ENCODE measurements around the gene PRDM15.

The PRDM15 gene

DNA sequence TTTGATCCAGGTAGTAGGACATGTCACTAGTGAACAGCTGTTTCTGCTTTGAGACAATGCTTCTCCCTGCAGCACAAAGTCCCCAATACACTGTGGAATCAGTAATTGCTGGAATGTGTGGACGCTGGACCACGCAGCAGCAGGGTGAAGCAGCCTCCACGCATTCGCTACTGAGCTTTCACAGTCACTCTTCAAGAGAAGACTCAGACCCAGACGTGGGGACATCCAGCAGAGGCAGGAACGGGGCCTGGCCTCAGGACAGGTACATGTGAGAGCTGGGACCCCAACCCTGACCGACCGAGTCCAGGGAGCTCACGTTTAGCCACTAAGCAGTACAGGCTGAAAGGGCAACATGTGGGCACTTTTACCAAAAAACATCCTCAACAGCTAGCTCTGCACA, 34.1 kb upstream of the PRDM15 start:
- DNase-seq (ENCODE audit: low read depth, low spot score) = no peak
- ChIA-PET POLR2A (no interaction called here), CTCF (interaction anchor here (4.4 kb wide), 1 partner anchor 205 kb away, joined by 17 read pairs; no protein-coding TSS in a partner anchor)
- H3K4me3 ChIP-seq (ENCODE audit: low read depth, low read length) = no peak overlapping the region
- TF ChIP-seq CTCF (IDR thresholded peaks at IDR 0.05; ENCODE audit: insufficient read depth, low read length, missing control alignments) = no peak

- CTCF ChIA-PET = interaction anchor here (0.7 to 4.4 kb wide), 4 partner anchors 9 to 209 kb away, joined by 3 to 17 read pairs (median 5); no protein-coding TSS in a partner anchor
- no peak overlapping the region for H3K4me3 ChIP-seq (ENCODE audit: low read depth, low read length)
- DNase-seq (ENCODE audit: low read depth, low spot score) = no peak
- no peak for TF ChIP-seq CTCF (IDR thresholded peaks at IDR 0.05; ENCODE audit: insufficient read depth, low read length, missing control alignments)
- POLR2A ChIA-PET = interaction anchor here (0.6 kb wide), 1 partner anchor 163 kb away, joined by 4 read pairs; no protein-coding TSS in a partner anchor
These were observed 29.7 kb upstream of the PRDM15 start for GRCh38 chr21:41908829-41909228.

DNA sequence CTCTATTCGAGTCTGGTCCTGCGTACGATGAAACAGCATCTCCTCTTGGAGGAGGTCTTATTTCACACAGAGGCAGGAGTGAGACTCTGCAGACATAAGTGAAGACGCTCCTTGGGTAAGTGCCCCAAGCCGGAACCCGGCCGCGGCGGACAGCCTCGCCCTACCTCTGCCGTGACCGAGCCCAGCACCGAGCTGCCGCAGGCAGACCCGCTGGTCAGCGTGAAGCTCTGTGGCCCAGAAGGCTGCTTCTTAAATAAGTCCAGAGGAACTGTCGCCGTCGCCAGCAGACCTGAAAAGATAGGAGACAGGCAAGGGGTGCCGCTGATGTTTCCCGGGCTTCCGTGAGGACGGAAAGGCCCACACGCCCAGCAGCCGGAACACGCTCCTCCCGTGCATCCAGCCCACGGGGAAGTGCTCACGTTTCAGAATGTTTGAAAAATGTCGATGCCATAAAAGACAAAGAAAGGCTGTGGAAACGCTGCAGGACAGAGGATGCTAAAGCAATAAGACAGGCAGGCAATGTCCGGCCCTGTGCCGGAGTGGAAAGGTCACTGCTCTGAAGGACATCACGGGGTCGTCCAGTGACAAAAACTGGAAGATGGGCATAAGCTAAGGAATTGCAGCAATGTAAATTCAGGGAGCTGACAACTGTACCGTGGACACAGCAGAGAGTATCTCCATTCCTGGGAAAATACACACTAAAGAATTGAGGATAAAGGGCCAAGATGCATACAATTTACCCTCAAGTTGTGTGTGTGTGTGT, 28.5 kb upstream of the PRDM15 start:
- no peak for DNase-seq (ENCODE audit: low read depth, low spot score)
- TF ChIP-seq CTCF (IDR thresholded peaks at IDR 0.05; ENCODE audit: insufficient read depth, low read length, missing control alignments) = no peak
- ChIA-PET CTCF (no interaction called here), POLR2A (no interaction called here)
- H3K4me3 ChIP-seq (ENCODE audit: low read depth, low read length) = no peak overlapping the region

DNA sequence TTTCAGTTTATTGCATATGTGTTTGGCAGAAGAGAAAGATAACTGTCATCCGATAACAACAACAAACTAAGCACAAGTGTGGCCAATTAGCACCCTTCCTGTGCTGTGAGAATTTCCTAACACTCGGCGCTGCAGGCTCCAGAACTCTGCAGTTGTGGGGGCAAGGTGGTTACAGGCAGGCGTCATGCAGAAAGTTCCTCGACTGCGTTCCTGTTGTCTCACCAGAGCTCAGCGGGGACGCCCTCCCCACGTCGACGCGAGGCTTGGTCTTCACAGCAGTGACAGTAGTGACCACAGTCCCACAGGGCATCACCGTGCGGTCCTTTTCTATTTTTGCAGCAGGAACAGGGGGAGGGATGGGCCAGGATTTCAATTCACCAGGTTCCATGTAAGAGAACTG, 27.6 kb upstream of the PRDM15 start:
- H3K4me3 ChIP-seq (ENCODE audit: low read depth, low read length) = no peak overlapping the region
- no peak for TF ChIP-seq CTCF (IDR thresholded peaks at IDR 0.05; ENCODE audit: insufficient read depth, low read length, missing control alignments)
- DNase-seq (ENCODE audit: low read depth, low spot score) = no peak
- ChIA-PET POLR2A (no interaction called here), CTCF (interaction anchor here (0.6 kb wide), 1 partner anchor 16 kb away, joined by 3 read pairs; no protein-coding TSS in a partner anchor)

DNA sequence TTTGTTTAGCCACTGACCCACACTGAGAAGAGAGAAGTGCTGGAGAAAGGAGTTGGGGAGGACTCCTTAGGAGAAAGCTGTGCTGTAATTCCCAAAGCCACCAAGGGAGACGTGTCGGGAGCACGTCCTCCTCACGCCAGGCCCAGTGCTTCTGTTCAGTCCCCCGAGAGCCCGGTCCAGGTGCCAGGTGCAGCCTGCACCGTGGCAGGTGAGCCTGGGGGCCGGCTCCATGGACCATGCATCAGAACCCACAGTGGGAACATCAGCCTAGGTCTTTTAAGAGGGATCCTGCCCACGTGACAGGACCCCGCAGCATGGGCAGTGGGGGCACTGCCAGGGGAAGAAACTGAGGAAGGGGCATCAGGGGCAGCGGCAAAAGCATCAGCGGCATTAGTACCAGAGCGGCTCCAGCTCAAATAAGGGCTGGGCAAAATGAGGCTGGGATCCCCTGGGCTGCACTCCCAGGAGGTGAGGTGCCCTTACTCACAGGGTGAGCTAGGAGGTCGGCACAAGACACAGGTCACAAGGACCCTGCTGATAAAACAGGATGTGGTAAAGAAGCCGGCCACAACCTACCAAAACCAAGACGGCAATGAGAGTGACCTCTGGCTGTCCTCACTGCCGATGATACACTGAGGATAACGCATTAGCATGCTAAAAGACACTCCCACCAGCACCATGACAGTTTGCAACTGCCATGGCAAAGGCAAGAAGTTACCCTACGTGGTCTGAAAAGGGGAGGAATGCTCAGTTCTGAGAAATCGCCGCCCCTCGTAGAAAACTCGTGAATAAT, 24.6 kb upstream of the PRDM15 start:
- H3K4me3 ChIP-seq (ENCODE audit: low read depth, low read length) = no peak overlapping the region
- DNase-seq (ENCODE audit: low read depth, low spot score) = no peak
- ChIA-PET POLR2A (no interaction called here), CTCF (interaction anchor here (1.7 kb wide), 1 partner anchor 20 kb away, joined by 4 read pairs; no protein-coding TSS in a partner anchor)
- TF ChIP-seq CTCF (IDR thresholded peaks at IDR 0.05; ENCODE audit: insufficient read depth, low read length, missing control alignments) = no peak

- DNase-seq (ENCODE audit: low read depth, low spot score) = no peak
- TF ChIP-seq CTCF (IDR thresholded peaks at IDR 0.05; ENCODE audit: insufficient read depth, low read length, missing control alignments) = no peak
- H3K4me3 ChIP-seq (ENCODE audit: low read depth, low read length) = no peak overlapping the region
- ChIA-PET CTCF (interaction anchor here (1.7 kb wide), 1 partner anchor 20 kb away, joined by 4 read pairs; no protein-coding TSS in a partner anchor), POLR2A (no interaction called here)
These were observed 23.8 kb upstream of the PRDM15 start for GRCh38 chr21:41902946-41903345.

All from AG04449 (cell line).